Activated CD8-positive, alpha-beta memory T cell treated with anti-CD3 and anti-CD28 coated beads for 48 hours (primary cell): Measurements from ENCODE around the gene MYH10.

Experiments used
- DNase-seq, 3 experiments: peaks; one replicate each; pipeline ENCODE4 v3.0.0-alpha.2; 2020; ENCODE audit warnings: low read depth in 2 of 3, low spot score in 2 of 3

Gene MYH10

DNA sequence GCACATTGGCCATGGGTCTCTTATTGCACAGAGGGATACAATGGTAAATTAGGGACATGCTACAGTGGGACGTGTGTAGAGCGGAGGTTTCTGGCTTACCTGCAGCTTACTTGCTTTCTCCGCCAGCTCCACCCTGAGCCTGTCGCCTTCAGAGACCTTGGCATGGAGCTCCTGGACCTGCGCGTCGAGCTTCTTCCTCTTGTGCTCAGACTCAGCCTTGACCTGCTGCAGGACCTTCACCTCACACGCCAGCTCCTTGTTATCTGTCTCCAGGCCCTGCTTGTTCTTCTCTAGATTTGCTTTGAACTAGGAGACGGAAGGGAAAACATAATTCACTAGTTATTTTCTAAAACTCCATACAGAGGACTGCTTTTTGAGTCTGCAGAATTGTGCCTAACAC lies 131.4 kb downstream of the MYH10 start:
- DNase-seq, result no peak

DNA sequence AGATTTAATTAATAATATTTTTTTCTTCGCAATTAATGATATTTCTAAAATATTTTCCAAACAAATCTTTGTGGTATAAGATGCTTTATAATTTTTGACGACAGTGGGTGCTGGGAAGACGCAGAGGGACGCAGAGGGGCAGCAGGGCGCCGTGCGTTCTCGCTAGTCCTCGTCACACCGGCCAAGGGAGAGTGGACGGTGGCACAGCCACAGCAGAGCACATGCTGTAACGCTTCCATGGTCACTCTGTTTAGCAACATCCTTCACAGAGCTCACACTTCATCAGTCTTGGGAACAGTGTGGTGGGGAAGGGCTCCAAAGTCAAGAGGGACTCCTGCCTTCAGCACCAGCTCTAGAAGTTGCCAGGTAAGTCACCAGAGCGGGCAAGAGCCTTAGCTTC lies 134.4 kb downstream of the MYH10 start:
- DNase-seq, result no peak

DNA sequence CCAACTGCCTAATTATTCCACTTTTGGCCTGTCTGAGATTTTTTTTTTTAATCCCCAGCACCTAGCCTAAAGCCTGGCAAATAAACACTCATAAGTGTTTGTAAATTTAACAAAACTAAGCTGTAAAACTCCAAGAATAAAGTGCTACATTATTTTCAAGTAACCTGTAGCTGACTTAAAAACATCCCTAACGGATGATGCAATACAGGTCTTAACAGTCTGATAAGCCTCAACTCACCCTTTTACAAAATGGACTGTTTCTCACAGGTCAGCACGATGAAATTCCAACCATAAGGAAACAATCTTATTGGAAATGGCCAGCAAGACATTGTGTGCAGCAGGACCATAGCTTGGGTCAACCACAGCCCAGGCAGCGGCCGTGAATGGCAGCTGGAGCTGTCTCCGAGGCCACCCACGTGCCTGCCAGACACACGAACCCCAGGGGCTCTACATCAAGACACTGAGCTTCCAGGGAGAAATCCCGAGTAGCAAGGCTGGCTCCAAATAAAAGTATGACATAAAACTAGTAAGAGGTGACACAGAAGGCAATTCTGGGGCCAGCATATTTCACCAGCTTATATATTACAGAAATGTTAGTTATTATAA lies 135.9 kb downstream of the MYH10 start:
- no peak for DNase-seq

DNA sequence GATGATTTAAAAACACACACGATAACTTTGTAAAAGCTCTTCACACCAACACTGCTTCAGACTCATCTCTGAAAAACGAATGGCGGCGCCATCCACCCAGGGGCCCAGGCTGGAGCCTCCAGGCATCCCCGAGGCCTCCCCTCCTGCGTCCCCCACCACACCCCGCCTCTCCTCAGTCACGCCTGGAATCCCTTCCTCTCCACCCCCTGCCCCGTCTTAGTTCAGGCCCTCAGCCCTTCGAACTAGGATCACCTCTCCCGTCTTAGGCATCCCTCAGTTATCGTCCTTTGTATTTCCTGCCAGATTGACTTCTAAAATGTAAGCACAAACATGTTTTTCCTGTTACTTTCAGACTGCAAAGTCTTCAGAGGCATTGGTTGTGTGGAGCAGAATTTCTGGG lies 136.5 kb downstream of the MYH10 start:
- no peak for DNase-seq

DNA sequence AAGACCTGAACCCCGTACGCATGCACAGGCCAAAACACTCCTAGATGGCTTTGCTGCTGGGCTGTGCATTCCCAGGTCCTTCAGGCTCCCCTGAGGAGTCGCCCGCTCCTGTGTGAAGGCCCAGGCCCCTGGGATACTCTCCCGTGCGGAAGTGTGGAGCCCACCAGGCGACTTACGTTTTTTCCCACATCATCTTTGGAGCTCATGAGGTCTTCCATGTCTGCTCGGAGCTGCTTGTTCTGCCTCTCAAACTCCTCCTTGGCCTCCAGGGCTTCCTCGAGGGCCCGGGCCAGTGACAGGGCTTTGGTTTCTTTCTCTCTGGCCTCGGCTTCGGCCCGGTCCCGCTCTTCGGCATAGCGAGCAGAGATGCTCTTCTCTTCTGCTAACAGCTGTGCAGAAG lies 138.4 kb downstream of the MYH10 start:
- DNase-seq, result no peak

DNA sequence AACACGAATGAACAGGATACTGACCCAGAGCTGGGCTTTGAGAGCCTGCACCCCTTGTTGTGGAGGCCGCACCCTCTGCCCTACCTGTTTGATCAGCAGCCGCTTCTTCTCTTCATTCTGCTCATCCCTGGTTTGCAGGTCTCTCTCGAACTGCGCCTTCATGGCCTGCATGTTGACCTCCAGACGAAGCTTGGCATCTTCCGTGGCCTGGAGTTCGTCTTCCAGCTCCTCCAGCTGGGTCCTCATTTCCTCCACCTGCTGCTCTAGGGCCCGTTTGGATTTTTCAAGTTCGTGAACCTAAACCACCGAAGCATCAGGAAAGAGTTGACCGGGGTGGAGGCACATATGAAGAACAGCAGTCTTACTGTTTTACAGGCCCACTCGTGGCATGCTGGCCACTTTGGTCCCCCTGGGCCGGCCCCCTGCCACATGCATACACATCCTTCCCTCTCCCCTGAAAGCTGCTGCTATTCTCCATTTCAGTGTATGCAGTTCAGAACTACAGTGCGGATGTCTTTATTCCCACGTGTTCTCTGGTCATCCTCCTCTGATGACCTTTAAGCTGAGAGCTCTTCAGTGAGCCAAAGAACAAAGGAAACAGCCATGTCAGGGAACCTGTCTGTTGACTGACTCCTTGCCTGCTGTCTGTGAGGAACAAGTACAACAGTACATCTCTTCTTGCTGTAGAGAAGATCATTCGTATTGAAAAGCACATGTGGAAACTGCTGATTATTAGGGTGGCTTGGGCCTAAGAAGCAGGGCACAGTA lies 140.1 kb downstream of the MYH10 start:
- no peak for DNase-seq

DNA sequence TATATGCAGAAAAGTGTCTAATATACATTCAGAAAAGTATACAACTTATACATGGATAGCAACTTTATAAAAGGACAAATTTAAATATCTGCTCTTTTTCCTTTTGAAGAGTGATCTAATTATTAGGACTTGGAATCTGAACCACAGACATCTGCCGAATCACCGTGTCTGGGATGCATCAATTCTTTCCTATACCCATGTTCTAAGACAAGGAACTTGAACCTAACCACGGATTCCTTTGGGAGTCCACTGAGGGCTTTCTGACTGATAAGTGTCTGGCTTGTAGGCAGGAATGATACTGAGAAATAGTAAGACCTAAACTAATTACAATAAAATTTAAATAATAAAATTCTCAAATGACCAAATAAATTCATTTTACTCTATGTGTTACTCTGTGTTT lies 140.7 kb downstream of the MYH10 start:
- DNase-seq, result no peak

DNA sequence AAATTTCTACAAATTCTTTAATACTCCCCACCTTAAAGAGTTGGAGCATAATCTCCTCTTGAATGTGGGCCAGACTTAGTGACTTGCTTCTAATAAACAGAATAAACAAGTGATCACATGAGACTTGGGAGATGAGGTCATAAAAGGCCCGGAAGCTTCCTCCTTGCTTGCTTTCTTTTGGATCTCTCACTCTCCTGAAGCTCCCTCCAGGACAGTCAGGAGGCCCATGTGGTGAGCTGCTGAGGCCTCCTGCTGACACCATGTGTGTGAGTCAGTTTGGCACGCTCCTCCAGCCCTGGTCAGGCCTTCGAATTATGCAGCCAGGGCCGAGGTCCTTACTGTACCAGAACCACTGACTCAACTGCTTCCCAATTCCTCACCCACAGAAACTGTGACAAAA lies 141.6 kb downstream of the MYH10 start:
- no peak for DNase-seq

DNA sequence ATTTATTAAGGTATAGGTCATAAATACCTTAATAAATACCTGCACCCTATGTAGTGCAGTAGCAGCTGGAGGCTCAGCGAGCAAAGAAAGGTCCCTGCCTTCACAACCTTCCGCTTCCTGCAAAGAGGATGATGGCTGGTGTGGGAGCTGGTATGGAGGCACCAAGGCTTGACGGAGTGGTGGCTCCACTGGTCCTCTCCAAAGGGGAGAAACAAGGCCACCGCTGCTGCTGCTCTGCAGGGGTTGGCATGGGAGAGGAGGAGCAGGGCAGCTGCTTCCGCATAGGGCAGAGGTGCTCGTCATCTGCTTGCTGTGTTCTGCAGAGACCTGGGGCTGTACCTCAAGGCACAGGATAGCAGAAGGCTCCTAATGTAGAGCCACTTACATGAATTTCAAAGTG lies 142.0 kb downstream of the MYH10 start:
- no peak for DNase-seq

DNA sequence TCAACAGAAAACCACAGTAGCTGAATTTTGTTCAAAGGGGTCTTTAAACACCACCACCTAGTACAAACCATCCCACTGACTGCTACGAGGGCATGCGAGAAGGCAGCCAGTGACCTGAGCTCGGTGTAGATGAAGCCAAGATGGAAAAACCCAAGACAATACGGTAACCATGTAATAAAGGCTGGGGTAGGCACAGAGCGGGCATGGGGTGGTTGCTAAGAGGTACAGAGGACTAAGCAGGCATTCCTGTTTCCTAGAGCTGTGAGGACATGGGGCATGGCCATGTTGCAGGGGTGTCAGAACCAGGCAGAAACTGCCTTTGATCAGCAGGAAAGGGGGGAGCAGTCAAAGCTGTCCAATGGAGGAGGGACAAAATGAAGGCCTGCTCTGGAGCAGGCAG lies 142.8 kb downstream of the MYH10 start:
- DNase-seq, result no peak

DNA sequence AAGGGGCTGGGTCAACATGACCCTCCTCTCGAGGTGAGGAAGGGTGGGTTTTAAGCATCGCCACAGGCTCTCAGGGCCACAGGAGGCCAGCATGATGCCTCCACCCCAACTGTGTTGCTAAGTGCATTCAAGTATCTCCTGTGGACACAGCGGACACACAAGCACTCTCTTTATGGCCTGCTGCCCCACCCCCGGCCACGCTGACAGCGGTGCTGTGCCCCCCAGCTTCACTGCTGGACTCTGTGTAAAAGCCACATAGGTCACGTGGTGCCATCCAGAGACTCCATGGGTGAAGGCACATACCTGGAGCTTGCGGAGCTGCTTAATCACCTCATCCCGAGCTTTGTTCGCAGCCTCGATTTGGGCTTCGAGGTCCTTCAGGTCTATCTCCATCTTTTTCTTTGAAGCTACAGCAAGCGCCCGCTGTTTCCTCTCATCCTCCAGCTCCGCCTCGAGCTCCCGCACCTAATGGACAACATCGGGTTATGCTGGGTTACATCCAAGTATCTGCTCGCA lies 143.3 kb downstream of the MYH10 start:
- DNase-seq, result no peak

DNA sequence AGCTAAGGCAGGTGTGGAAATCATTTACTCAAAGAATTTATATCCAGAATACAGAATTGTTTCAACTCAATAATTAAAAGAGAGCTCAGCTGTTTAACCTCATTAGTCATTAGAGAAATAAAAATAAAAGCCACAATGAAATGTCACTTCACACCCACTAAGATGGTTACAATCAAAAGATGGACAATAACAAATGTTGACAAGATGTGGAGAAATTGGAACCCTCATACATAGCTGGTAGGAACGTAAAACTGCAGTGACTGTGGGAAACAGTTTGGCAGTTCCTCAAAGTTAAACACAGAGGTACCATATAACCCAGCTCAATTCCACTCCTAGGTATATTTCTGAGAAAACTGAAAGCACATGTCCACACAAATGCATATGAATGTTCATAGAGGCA lies 145.0 kb downstream of the MYH10 start:
- DNase-seq, result no peak

DNA sequence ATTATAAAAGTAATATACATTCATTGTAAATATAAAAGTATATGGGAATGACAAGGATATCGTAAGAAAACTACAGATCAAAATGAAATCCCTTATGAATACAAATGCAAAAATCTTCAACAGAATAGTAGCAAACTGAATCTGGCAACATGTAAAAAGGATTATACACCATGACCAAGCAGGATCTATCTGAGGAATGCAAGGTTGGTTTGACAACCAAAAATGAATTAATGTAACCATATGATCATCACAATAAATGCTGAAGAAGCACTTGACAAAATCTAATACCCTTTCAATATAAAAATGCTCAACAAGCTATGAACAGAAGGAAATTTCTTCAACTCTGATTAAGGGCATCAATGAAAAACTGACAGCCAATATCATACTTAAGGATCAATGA lies 146.1 kb downstream of the MYH10 start:
- no peak for DNase-seq

DNA sequence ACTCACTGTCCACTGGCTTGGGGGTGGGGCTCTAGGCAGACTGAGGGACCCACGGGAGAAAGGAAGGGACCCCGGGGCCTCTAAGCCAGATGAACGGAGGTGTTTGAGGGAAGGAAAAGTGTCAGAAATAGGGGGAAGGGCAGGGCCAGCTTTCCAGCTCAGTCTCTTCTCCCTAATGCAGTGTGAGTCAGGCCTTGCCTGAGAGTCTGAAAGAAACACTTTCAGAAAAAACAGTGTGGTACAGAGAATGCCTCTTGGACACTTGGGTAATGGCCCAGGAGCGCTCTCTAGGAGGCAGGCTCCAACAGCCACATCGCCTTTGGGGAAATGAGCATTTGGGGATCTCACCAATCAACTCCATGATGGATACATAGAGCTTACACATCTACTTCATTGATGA lies 148.0 kb downstream of the MYH10 start:
- no peak for DNase-seq

DNA sequence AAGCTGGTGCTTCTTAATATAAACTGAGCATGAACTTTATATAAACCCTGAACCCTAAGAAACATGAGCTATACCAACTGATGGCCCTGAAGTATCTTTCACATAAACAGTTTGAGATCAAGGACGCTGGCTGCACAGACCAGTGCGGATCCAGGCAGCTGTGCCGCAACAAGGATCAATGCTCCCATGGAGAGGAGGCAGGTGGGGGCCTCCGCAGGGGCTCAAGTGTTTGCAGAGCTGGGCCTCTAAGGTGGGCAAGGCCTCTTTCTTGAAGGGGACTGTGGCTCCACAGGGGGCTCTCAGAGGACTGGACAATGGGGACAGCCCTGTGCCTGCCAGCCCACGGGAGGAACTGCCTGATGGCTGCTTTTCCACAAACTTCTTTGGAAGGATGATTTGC lies 148.8 kb downstream of the MYH10 start:
- no peak for DNase-seq

DNA sequence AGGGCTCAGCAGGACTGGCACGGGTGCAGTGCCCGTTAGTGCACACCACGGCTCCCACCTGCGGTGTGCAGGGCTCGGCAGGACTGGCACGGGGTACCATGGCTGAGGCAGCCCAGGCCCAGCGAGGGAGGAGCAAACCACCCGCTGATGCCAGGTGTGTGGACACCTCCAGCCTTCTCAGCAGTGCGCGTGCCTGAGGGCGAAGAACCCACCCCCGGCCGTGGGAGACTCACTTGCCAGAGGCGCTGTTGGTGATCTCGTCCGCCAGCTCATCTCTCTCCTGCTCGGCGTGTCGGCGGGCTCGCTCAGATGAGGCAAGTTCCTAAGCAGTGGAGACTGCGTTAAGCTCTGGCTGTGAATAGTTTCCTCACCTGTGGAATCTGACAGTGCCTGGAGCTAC lies 149.4 kb downstream of the MYH10 start:
- no peak for DNase-seq

DNA sequence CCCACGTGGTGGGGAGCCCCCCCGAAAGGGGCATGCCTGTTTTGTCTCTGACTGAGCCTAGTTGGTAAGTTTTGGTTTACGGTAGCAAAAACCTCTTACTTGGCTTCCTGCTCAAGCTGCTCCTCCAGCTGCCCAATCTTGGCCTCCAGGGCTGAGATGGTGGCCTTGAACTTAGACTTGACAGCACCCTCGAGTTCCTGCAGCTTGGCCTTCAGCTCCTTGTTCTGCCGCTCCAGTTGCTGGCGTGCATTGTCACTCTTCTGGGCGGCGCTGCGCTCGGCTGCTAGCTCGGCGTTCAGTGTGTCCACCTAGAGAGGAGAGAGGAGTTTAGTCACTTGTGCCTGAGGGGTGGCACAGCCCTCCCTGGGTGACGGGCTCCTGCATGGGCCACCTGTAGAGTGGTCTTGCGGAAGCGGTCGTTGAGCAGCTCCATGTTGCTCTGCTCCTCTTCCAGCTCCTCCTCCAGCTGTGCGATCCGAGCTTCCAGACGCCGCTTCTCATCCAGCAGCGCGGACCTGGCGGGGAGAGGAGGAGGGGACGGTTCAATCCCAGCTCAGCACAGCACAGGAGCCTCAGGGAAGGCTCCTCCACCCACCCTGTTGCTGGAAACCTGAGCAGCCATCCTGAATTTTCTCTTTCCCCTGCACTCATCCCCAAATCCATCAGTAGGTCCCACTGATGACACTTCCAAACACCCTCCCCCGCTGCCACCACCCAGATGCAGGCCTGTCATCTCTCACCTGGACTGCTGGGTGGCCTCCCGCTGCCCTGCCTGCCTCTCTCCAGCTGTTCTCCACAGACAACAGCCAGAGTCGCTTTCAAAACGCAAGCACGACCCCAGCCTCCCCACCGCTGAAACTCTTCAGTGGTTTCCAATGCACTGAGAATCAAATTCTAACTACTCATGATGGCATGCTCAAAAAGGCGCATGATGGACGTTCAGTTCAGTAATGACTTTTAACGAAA lies 150.2 kb downstream of the MYH10 start:
- no peak for DNase-seq

DNA sequence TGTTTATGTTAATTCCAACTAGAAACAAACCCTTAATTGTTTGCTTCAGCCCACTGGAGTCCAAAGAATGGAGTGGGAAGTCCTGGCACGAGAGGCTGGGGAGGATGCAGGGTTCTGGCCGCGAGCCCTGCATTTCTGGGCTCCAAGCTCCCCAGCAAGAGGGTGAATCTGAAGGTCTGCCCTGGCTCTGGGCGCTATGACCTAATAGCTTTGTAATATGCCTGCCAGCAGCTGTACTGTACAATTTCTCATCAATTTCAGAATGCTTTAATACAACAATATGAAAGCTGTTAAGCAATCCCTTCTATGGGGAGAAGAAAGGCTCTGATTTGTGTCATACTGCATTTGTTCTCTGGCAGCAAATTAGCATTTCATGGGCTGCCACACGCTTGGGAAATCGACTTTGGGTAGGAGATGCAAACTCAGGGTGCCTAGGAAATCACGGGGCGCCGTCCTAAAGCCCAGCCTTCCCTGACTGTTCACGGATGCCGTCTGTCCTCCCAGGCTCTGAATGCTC lies 151.0 kb downstream of the MYH10 start:
- DNase-seq, result no peak

DNA sequence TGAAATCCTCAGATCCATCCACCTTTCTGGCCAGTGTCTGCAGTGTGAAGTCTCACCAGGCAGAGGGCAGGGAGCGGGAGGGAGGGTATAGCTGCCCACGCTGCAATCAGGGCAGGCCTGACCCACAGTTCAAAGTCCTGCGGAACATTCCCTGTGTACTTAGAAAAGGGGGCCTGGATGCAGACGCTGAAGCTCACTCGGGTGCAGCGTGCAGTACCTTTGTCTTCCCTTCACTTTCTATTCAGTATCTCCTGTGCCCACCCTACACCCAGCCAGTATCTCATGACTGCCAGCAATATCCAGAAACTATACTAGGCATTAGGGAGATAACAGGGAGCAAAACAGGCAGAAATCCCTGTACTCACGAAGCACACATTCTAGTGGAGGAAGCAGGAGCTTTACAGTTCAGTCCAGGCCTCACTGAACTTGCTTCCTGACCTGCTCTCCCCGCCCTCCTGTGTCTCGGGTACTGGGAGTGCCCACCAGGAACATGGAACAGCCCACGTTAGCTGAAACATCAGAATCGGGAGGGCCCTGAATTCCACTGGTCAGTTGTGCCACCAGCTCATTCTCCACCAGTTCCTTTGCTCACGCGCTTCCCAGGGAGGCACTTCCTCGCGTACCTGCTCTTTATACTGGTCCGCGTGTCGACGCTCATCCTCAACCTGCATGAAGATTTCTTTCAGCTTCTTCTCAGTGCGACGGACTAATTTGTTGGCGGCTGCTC lies 152.6 kb downstream of the MYH10 start:
- no peak for DNase-seq

DNA sequence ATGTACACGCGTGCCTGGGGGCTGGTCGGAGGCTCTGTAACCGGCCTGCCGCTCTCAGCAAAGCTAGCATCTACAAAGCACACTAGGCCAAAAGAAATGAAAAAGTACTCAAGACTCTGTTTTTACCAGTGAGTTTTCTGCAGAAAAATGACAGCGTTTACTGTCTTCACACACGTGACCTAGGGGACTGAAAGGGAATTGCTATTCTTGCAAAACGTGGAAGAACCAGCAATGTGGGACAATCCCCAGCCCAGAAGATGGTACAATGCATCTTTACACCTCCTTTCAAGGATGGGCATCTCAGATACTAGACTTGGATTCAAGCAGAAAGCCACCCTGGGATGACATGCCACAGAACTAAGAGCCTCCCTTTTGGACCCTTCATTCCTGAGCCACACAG lies 153.4 kb downstream of the MYH10 start:
- DNase-seq, result no peak

DNA sequence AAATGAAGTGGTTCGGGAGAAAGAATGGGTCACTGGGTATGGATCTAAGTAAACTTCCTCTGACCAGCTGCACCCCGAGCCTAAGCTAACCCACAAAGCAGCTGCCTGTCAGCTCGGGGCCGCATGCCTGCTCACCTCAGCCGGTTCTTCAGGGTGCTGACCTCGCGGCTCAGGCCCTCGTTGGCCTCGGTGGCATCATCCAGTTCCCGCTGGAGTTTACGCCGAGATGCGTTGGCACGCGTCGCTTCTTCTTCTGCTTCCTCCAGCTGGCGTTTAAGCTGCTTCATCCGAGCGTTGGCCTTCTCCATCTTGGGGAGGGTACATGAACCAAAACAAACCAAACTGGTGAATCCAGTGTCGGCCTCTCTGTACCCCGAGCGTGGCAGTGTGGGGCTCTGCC lies 153.8 kb downstream of the MYH10 start:
- no peak for DNase-seq
